PC-3 (cell line): ENCODE results near the gene GCG. TPM values are rescaled to one million over a fixed set of nuclear protein-coding genes. Genes with fewer than 3 reads are reported as not detected.

Experiments used
- ATAC-seq: fragments of 200-7000 bp; cut with Tn5 transposase; 2 replicates; pipeline ENCODE4 v1.9.1; 2020; ENCODE audit warnings: mild to moderate bottlenecking, moderate library complexity
- BruUV-seq: library from RNA; stranded (reverse); fragments of 400-500 nt; replicated peaks from 2 replicates; lab custom pipeline; 2021; lab: Mats Ljungman, UMichigan
- CTCF ChIA-PET: fragments of 300-600 bp; sonication (Branson Sonifier 250); formaldehyde crosslinking; loops from one replicate; lab custom pipeline; 2022; ENCODE audit warnings: antibody characterized with exemption; lab: Charles Lee
- POLR2A ChIA-PET: fragments of 300-600 bp; sonication (Branson Sonifier 250); formaldehyde crosslinking; loops from one replicate; lab custom pipeline; 2022; ENCODE audit warnings: antibody characterized with exemption; ENCODE audit not compliant: unreplicated experiment; lab: Charles Lee
- DNase-seq: peaks from one replicate; pipeline ENCODE4 v3.0.0-alpha.2; 2015
- H2AFZ ChIP-seq: fragments of 300-600 bp; sonication (generic); 2 replicates; pipeline ENCODE4 v1.6.0; 2016; ENCODE audit warnings: antibody characterized with exemption, low read length
- H3F3A ChIP-seq: fragments of 300-600 bp; sonication (generic); one replicate; pipeline ENCODE4 v1.6.0; 2017; ENCODE audit warnings: antibody characterized with exemption, low read length, control low read depth, mild to moderate bottlenecking; ENCODE audit not compliant: unreplicated experiment
- H3K27ac ChIP-seq: fragments of 300-600 bp; sonication (generic); 2 replicates; pipeline ENCODE4 v1.5.1; 2016; ENCODE audit warnings: mild to moderate bottlenecking, low read length
- H3K27me3 ChIP-seq: fragments of 300-600 bp; sonication (generic); 2 replicates; pipeline ENCODE4 v1.6.1; 2016; ENCODE audit warnings: low read length, mixed read lengths
- H3K36me3 ChIP-seq: fragments of 300-600 bp; sonication (generic); 2 replicates; pipeline ENCODE4 v1.6.1; 2016; ENCODE audit warnings: low read depth, mixed run types, low read length, mixed read lengths
- H3K4me1 ChIP-seq: fragments of 300-600 bp; sonication (generic); 2 replicates; pipeline ENCODE4 v1.5.1; 2016; ENCODE audit warnings: low read length; ENCODE audit not compliant: insufficient read depth
- H3K4me2 ChIP-seq: fragments of 300-600 bp; sonication (generic); 2 replicates; pipeline ENCODE4 v1.6.0; 2016; ENCODE audit warnings: low read length
- H3K4me3 ChIP-seq: fragments of 300-600 bp; sonication (generic); 2 replicates; pipeline ENCODE4 v1.5.1; 2016; ENCODE audit warnings: mild to moderate bottlenecking, low read length, mixed read lengths
- H3K79me2 ChIP-seq: fragments of 300-600 bp; sonication (generic); 2 replicates; pipeline ENCODE4 v1.6.1; 2017; ENCODE audit warnings: low read length, mixed read lengths
- H3K9ac ChIP-seq: fragments of 300-600 bp; sonication (generic); 2 replicates; pipeline ENCODE4 v1.6.0; 2016; ENCODE audit warnings: mild to moderate bottlenecking, low read length
- H3K9me2 ChIP-seq: fragments of 300-600 bp; sonication (generic); replicated peaks from 2 replicates; pipeline ENCODE4 v1.6.1; 2016; ENCODE audit warnings: mixed run types, low read length, mixed read lengths
- H3K9me3 ChIP-seq: fragments of 300-600 bp; sonication (generic); 2 replicates; pipeline ENCODE4 v1.6.1; 2016; ENCODE audit warnings: low read length, mixed read lengths
- H4K20me1 ChIP-seq: fragments of 300-600 bp; sonication (generic); 2 replicates; pipeline ENCODE4 v1.6.1; 2016; ENCODE audit warnings: low read length, mixed read lengths
- CTCF ChIP-seq: fragments of 300-600 bp; sonication (generic); conservative IDR thresholded peaks from 2 replicates; pipeline ENCODE4 v1.5.1; 2017; ENCODE audit warnings: antibody characterized with exemption, low read depth, mild to moderate bottlenecking, low read length
- EZH2 ChIP-seq: fragments of 300-600 bp; sonication (generic); IDR thresholded peaks from one replicate; pipeline ENCODE4 v1.6.1; 2017; ENCODE audit warnings: antibody characterized with exemption, mild to moderate bottlenecking, low read length; ENCODE audit not compliant: unreplicated experiment
- EZH2phosphoT487 ChIP-seq: fragments of 300-600 bp; sonication (generic); IDR thresholded peaks from 2 replicates; pipeline ENCODE4 v1.6.1; 2018; ENCODE audit warnings: mild to moderate bottlenecking, antibody characterized with exemption, low read length, borderline replicate concordance
- intact Hi-C: fragments of 100-400 bp; cut with micrococcal nuclease; formaldehyde crosslinking; loops from 2 replicates; pipeline ENCODE4 v1.9.0; 2023
- total RNA-seq: library from RNA; depleted of rRNA; stranded (reverse); fragments of >200 nt; gene quantifications from 2 replicates; pipeline ENCODE4 v1.2.3, GENCODE V29; 2014

Gene GCG
- total RNA-seq, 1 experiment from 2014 or later = not detected

GRCh38 chr2:162159446-162159845 lies 7.4 kb upstream of the GCG start:
- DNase-seq (no peak), ATAC-seq (no peak)
- Histone ChIP-seq H3K27ac (no peak overlapping the region), H3K9me2 (no peaks in the 10 kb centered on the region), H4K20me1 (no peaks in the 10 kb centered on the region), H3K4me2 (no peak overlapping the region), H2AFZ (no peak overlapping the region), H3K9ac (no peak overlapping the region), H3K4me1 (peaks cover 16% of the 10 kb centered on the region), H3K36me3 (no peaks in the 10 kb centered on the region), H3K79me2 (no peaks in the 10 kb centered on the region), H3K4me3 (no peak overlapping the region), H3K27me3 (no peaks in the 10 kb centered on the region), H3F3A (no peaks in the 10 kb centered on the region), H3K9me3 (no peaks in the 10 kb centered on the region)
- BruUV-seq = no TSS peak
- ChIA-PET POLR2A (no interaction called here), CTCF (no interaction called here)
- intact Hi-C loops = no loop called here
- no peak for TF ChIP-seq EZH2phosphoT487

- H3K27me3 ChIP-seq = no peaks in the 10 kb centered on the region
- H3K9me3 ChIP-seq = no peaks in the 10 kb centered on the region
- H3K4me2 ChIP-seq = no peak overlapping the region
- CTCF ChIA-PET = interaction anchor here (0.6 to 1.2 kb wide), 3 partner anchors 28 to 142 kb away, joined by 3 to 5 read pairs (median 3); no protein-coding TSS in a partner anchor
- H2AFZ ChIP-seq = no peak overlapping the region
- no peak for TF ChIP-seq CTCF
- no peak for TF ChIP-seq EZH2phosphoT487
- no peak for TF ChIP-seq EZH2
- intact Hi-C loops = no loop called here
- H3K4me3 ChIP-seq = no peak overlapping the region
- no peaks in the 10 kb centered on the region for H3K36me3 ChIP-seq
- H3K27ac ChIP-seq = no peak overlapping the region
- POLR2A ChIA-PET = no interaction called here
- ATAC-seq (no peak), DNase-seq (no peak)
- H3K9me2 ChIP-seq = no peaks in the 10 kb centered on the region
- no peaks in the 10 kb centered on the region for H4K20me1 ChIP-seq
- no TSS peak for BruUV-seq
- no peaks in the 10 kb centered on the region for H3F3A ChIP-seq
- H3K9ac ChIP-seq = no peak overlapping the region
- H3K4me1 ChIP-seq = no peaks in the 10 kb centered on the region
- H3K79me2 ChIP-seq = no peaks in the 10 kb centered on the region
These were observed 4.1 kb upstream of the GCG start for GRCh38 chr2:162156149-162156548.

- Histone ChIP-seq H3F3A (no peaks in the 10 kb centered on the region), H3K27ac (no peak overlapping the region), H3K4me3 (no peak overlapping the region), H3K27me3 (no peaks in the 10 kb centered on the region), H3K79me2 (no peaks in the 10 kb centered on the region), H3K9ac (no peak overlapping the region), H3K4me2 (no peak overlapping the region), H4K20me1 (no peaks in the 10 kb centered on the region), H2AFZ (no peak overlapping the region), H3K36me3 (no peaks in the 10 kb centered on the region), H3K9me2 (no peaks in the 10 kb centered on the region), H3K9me3 (no peaks in the 10 kb centered on the region), H3K4me1 (no peaks in the 10 kb centered on the region)
- POLR2A ChIA-PET = no interaction called here
- CTCF ChIA-PET = interaction anchor here (0.8 to 1.2 kb wide), 2 partner anchors 143 to 146 kb away, joined by 3 to 5 read pairs; no protein-coding TSS in a partner anchor
- DNase-seq = peak; percentile 35
- intact Hi-C loops = no loop called here
- ATAC-seq = no peak
- BruUV-seq = no TSS peak
- peak; percentile 62 for TF ChIP-seq CTCF
- TF ChIP-seq EZH2phosphoT487 = no peak
- TF ChIP-seq EZH2 = no peak
These were observed 3.0 kb upstream of the GCG start for GRCh38 chr2:162155093-162155492.
